WTC11 (cell line): ENCODE results near the gene MOB3B. TPM values are rescaled to one million over a fixed set of nuclear protein-coding genes. Genes with fewer than 3 reads are reported as not detected.

Experiments
- ATAC-seq: fragments of 200-7000 bp; cut with Tn5 transposase; 2 replicates; pipeline ENCODE4 v1.10.0; 2021; ENCODE audit warnings: mild to moderate bottlenecking, moderate library complexity
- CTCF ChIA-PET: fragments of 300-600 bp; sonication (Branson Sonifier 250); formaldehyde crosslinking; loops from one replicate; lab custom pipeline; 2021; ENCODE audit warnings: antibody characterized with exemption; lab: Charles Lee
- POLR2A ChIA-PET: fragments of 350-600 bp; sonication (Branson Sonifier 250); formaldehyde crosslinking; loops from one replicate; lab custom pipeline; 2021; ENCODE audit warnings: antibody characterized with exemption; lab: Charles Lee
- DNase-seq: peaks from one replicate; pipeline ENCODE4 v3.0.0; 2021; ENCODE audit warnings: low spot score
- H3K27ac Mint-ChIP-seq: 2 replicates; pipeline ENCODE4 v1.8.0; 2021; ENCODE audit warnings: mixed read lengths
- H3K27me3 Mint-ChIP-seq: 2 replicates; pipeline ENCODE4 v1.8.0; 2021; ENCODE audit warnings: low read depth, mild to moderate bottlenecking, moderate library complexity, mixed read lengths
- H3K36me3 Mint-ChIP-seq: 2 replicates; pipeline ENCODE4 v1.8.0; 2021; ENCODE audit warnings: mixed read lengths
- H3K4me1 Mint-ChIP-seq: 2 replicates; pipeline ENCODE4 v1.8.0; 2022; ENCODE audit warnings: mixed read lengths
- H3K4me3 Mint-ChIP-seq: 2 replicates; pipeline ENCODE4 v1.8.0; 2021; ENCODE audit warnings: mild to moderate bottlenecking, moderate library complexity, mixed read lengths
- H3K9me3 Mint-ChIP-seq: 2 replicates; pipeline ENCODE4 v1.8.0; 2021; ENCODE audit warnings: mixed read lengths
- FOXJ3 ChIP-seq: sonication (generic); formaldehyde crosslinking; IDR thresholded peaks from 2 replicates; pipeline ENCODE4 v1.9.0; 2021; ENCODE audit warnings: missing genetic modification reagents, mild to moderate bottlenecking, borderline replicate concordance
- FOXP1 ChIP-seq: sonication (generic); formaldehyde crosslinking; IDR thresholded peaks from 2 replicates; pipeline ENCODE4 v1.8.0; 2022; ENCODE audit warnings: missing genetic modification reagents, mild to moderate bottlenecking, moderate library complexity, borderline replicate concordance
- JAZF1 ChIP-seq: fragments of 250-450 bp; sonication (Bioruptor Pico); IDR thresholded peaks from 2 replicates; pipeline ENCODE4 v1.9.0; 2021; ENCODE audit warnings: moderate library complexity, mild to moderate bottlenecking, inconsistent platforms
- NFYB ChIP-seq: sonication (generic); formaldehyde crosslinking; conservative IDR thresholded peaks from 2 replicates; pipeline ENCODE4 v1.8.0; 2022; ENCODE audit warnings: low read depth, missing genetic modification reagents
- OVOL2 ChIP-seq: fragments of 250-450 bp; sonication (Bioruptor Pico); IDR thresholded peaks from 2 replicates; pipeline ENCODE4 v1.9.0; 2021; ENCODE audit warnings: mild to moderate bottlenecking, borderline replicate concordance
- RELA ChIP-seq: sonication (generic); formaldehyde crosslinking; IDR thresholded peaks from 2 replicates; pipeline ENCODE4 v1.8.1; 2022; ENCODE audit warnings: missing genetic modification reagents, mild to moderate bottlenecking, borderline replicate concordance
- STAT6 ChIP-seq: sonication (generic); formaldehyde crosslinking; conservative IDR thresholded peaks from 2 replicates; pipeline ENCODE4 v1.8.1; 2023; ENCODE audit warnings: mild to moderate bottlenecking, low read depth, missing genetic modification reagents, moderate library complexity
- TP53 ChIP-seq: sonication (generic); formaldehyde crosslinking; IDR thresholded peaks from 2 replicates; pipeline ENCODE4 v1.8.1; 2023; ENCODE audit warnings: mild to moderate bottlenecking, missing genetic modification reagents
- ZNF219 ChIP-seq: sonication (generic); formaldehyde crosslinking; IDR thresholded peaks from 2 replicates; pipeline ENCODE4 v1.8.0; 2023; ENCODE audit warnings: missing genetic modification reagents, mild to moderate bottlenecking, borderline replicate concordance
- total RNA-seq: library from RNA; stranded (reverse); gene quantifications from 3 replicates; pipeline ENCODE4 v1.2.3, GENCODE V29; 2021
- TF ChIP-seq, protein P1 (sequence below): sonication (generic); formaldehyde crosslinking; IDR thresholded peaks from 2 replicates; pipeline ENCODE4 v1.8.0; 2022; ENCODE audit warnings: mild to moderate bottlenecking, missing genetic modification reagents
- TF ChIP-seq, protein P2 (sequence below): fragments of 250-450 bp; sonication (Bioruptor Pico); IDR thresholded peaks from 2 replicates; pipeline ENCODE4 v1.9.0; 2021; ENCODE audit warnings: mild to moderate bottlenecking
- TF ChIP-seq, protein P3 (sequence below): sonication (generic); formaldehyde crosslinking; IDR thresholded peaks from 2 replicates; pipeline ENCODE4 v1.8.1; 2023; ENCODE audit warnings: mild to moderate bottlenecking, missing genetic modification reagents, borderline replicate concordance
- TF ChIP-seq, protein P4 (sequence below): fragments of 250-450 bp; sonication (Bioruptor Pico); conservative IDR thresholded peaks from 2 replicates; pipeline ENCODE4 v1.9.0; 2021; ENCODE audit warnings: mild to moderate bottlenecking
- TF ChIP-seq, protein P5 (sequence below): sonication (generic); formaldehyde crosslinking; IDR thresholded peaks from 2 replicates; pipeline ENCODE4 v1.8.1; 2022; ENCODE audit warnings: low read depth, mild to moderate bottlenecking, moderate library complexity, missing genetic modification reagents, borderline replicate concordance
- TF ChIP-seq, protein P6 (sequence below): sonication (generic); formaldehyde crosslinking; IDR thresholded peaks from 2 replicates; pipeline ENCODE4 v1.8.0; 2022; ENCODE audit warnings: mild to moderate bottlenecking, missing genetic modification reagents

Gene MOB3B
- total RNA-seq, 1 experiment from 2014 or later = 25.1 TPM

GRCh38 chr9:27349698-27350080 lies 179.9 kb downstream of the MOB3B start (continued):
- TF ChIP-seq JAZF1 (CRISPR knock-in tag) (no peak), FOXJ3 (CRISPR knock-in tag) (no peak), TP53 (CRISPR knock-in tag) (no peak), NFYB (CRISPR knock-in tag) (no peak), STAT6 (no peak)
- TF ChIP-seq, protein P1, sequence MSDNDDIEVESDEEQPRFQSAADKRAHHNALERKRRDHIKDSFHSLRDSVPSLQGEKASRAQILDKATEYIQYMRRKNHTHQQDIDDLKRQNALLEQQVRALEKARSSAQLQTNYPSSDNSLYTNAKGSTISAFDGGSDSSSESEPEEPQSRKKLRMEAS (CRISPR knock-in tag) = no peak
- TF ChIP-seq, protein P2, sequence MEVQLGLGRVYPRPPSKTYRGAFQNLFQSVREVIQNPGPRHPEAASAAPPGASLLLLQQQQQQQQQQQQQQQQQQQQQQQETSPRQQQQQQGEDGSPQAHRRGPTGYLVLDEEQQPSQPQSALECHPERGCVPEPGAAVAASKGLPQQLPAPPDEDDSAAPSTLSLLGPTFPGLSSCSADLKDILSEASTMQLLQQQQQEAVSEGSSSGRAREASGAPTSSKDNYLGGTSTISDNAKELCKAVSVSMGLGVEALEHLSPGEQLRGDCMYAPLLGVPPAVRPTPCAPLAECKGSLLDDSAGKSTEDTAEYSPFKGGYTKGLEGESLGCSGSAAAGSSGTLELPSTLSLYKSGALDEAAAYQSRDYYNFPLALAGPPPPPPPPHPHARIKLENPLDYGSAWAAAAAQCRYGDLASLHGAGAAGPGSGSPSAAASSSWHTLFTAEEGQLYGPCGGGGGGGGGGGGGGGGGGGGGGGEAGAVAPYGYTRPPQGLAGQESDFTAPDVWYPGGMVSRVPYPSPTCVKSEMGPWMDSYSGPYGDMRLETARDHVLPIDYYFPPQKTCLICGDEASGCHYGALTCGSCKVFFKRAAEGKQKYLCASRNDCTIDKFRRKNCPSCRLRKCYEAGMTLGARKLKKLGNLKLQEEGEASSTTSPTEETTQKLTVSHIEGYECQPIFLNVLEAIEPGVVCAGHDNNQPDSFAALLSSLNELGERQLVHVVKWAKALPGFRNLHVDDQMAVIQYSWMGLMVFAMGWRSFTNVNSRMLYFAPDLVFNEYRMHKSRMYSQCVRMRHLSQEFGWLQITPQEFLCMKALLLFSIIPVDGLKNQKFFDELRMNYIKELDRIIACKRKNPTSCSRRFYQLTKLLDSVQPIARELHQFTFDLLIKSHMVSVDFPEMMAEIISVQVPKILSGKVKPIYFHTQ (CRISPR knock-in tag) = no peak
- TF ChIP-seq, all 79 proteins: peak for 0

DNA sequence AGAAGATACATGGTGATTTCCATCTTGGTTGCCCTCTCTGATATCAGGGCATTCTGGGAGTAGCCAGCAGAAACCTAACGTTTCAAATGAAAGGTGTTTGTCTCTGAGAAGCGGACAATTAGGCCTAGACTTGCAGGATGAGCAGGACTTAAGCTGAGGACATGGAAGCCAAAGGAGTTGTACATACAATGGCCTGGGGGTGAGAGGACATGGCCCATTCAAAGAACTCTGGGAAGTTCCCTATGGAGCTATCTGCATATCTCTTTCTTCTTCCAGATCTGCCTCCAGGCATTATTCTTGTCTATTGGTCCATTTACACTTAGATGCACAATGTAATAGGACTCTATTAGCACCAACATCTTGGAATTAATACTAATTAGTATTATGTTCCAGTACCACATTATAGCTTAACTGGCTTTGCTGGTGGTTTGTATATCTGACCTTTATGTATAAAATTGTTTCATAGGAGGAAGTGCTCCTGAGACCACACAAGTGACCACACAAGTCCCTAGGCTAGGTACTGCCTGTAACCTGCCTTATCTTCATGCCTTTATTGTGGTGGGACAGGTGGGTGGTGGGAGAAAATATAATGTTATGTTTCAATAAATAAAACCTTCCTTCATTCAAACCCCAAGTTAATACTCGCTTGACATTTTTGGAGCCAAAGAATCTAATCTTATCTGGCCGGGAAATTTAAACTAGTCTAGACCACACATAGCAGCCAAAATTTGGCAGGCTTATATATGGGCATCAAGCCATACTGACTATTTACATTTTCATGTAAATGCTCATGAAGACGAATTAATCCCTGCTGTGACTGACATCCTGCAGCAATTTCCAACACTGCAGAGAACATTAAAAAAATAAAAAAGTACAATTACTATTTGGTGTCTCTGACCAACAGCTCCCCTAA lies 180.6 kb downstream of the MOB3B start:
- Mint-ChIP-seq H3K36me3 (peaks cover 16% of the 10 kb centered on the region), H3K4me3 (no peak overlapping the region), H3K27ac (0 out of 2 replicates have a peak overlapping the region, but pooled peaks have one; percentile 14), H3K9me3 (0 out of 2 replicates have a peak, but pooled peaks cover 3% of the 10 kb centered on the region), H3K4me1 (peaks cover 44% of the 10 kb centered on the region), H3K27me3 (no peaks in the 10 kb centered on the region; the same call in 1 of the 2 replicates)
- DNase-seq (no peak), ATAC-seq (peak; percentile 33)
- ChIA-PET CTCF (no interaction called here), POLR2A (no interaction called here)
- no peak for TF ChIP-seq ZNF219 (CRISPR knock-in tag)
- no peak for TF ChIP-seq FOXP1 (CRISPR knock-in tag)
- TF ChIP-seq, protein P3, sequence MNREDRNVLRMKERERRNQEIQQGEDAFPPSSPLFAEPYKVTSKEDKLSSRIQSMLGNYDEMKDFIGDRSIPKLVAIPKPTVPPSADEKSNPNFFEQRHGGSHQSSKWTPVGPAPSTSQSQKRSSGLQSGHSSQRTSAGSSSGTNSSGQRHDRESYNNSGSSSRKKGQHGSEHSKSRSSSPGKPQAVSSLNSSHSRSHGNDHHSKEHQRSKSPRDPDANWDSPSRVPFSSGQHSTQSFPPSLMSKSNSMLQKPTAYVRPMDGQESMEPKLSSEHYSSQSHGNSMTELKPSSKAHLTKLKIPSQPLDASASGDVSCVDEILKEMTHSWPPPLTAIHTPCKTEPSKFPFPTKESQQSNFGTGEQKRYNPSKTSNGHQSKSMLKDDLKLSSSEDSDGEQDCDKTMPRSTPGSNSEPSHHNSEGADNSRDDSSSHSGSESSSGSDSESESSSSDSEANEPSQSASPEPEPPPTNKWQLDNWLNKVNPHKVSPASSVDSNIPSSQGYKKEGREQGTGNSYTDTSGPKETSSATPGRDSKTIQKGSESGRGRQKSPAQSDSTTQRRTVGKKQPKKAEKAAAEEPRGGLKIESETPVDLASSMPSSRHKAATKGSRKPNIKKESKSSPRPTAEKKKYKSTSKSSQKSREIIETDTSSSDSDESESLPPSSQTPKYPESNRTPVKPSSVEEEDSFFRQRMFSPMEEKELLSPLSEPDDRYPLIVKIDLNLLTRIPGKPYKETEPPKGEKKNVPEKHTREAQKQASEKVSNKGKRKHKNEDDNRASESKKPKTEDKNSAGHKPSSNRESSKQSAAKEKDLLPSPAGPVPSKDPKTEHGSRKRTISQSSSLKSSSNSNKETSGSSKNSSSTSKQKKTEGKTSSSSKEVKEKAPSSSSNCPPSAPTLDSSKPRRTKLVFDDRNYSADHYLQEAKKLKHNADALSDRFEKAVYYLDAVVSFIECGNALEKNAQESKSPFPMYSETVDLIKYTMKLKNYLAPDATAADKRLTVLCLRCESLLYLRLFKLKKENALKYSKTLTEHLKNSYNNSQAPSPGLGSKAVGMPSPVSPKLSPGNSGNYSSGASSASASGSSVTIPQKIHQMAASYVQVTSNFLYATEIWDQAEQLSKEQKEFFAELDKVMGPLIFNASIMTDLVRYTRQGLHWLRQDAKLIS = no peak
- TF ChIP-seq OVOL2 = no peak
- TF ChIP-seq, protein P4, sequence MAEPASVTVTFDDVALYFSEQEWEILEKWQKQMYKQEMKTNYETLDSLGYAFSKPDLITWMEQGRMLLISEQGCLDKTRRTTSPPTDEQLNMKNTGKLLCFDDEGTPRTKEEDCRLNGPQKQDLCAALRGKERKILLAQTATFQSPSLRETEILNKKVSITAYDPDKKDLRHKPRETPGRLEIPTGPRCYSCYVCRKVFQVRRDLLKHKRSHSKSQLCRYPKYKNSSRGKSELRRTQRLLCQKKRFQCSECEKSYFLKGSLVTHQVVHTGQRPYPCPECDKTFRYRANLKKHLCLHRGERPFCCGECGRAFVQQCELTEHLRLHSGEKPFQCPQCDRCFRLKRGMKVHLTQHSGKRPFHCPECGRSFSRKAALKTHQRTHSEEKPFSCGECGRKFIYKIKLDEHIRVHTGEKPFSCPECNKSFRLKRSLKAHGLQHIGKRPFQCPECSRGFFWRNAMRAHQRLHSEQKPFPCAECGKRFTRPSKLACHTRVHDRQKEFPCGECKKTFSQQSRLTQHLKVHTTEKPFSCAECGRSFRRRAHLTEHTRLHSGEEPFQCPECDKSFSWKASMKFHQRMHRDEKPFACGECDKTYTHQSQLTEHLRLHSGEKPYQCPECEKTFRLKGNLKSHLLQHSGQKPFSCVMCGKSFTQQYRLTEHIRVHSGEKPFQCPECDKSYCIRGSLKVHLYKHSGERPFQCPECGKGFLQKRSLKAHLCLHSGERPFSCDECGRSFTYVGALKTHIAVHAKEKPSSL (CRISPR knock-in tag) = no peak
- TF ChIP-seq, protein P5, sequence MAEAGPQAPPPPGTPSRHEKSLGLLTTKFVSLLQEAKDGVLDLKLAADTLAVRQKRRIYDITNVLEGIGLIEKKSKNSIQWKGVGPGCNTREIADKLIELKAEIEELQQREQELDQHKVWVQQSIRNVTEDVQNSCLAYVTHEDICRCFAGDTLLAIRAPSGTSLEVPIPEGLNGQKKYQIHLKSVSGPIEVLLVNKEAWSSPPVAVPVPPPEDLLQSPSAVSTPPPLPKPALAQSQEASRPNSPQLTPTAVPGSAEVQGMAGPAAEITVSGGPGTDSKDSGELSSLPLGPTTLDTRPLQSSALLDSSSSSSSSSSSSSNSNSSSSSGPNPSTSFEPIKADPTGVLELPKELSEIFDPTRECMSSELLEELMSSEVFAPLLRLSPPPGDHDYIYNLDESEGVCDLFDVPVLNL = no peak
- TF ChIP-seq RELA = no peak
- TF ChIP-seq, protein P6, sequence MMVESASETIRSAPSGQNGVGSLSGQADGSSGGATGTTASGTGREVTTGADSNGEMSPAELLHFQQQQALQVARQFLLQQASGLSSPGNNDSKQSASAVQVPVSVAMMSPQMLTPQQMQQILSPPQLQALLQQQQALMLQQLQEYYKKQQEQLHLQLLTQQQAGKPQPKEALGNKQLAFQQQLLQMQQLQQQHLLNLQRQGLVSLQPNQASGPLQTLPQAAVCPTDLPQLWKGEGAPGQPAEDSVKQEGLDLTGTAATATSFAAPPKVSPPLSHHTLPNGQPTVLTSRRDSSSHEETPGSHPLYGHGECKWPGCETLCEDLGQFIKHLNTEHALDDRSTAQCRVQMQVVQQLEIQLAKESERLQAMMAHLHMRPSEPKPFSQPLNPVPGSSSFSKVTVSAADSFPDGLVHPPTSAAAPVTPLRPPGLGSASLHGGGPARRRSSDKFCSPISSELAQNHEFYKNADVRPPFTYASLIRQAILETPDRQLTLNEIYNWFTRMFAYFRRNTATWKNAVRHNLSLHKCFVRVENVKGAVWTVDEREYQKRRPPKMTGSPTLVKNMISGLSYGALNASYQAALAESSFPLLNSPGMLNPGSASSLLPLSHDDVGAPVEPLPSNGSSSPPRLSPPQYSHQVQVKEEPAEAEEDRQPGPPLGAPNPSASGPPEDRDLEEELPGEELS (CRISPR knock-in tag) = no peak
